ENCODE measurements around the gene HSPBAP1.

HSPBAP1 gene

DNA sequence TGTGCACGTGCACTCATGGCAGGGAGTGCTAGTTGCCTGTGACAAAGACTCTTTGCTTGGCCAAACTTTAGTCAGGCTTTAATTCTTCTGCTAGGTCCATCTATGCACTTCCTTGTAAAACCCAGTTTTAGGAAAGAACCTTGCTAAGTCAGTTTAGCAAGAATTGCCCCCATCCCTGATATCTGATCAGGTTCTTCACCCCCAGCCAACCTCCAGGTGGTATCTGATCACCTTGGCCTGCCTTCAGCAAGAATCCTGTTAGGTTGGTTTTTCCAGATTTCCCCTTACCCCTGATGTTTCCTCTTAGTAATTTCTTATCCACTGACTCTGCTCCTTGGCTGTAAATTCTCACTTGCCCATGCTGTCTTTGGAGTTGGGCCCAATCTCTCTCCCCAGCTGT lies 8.4 kb downstream of the HSPBAP1 start:
- H4K91ac ChIP-seq (ENCODE audit: low read depth, low read length): no peak overlapping the region
- H3K79me1 ChIP-seq (ENCODE audit: low read length): peaks cover 2% of the 10 kb centered on the region
- H4K12ac ChIP-seq (ENCODE audit: low read depth, low read length): no peak overlapping the region
- peak overlapping the region; percentile 77 for H3K27ac ChIP-seq (ENCODE audit: low read depth, low read length)
- H4K8ac ChIP-seq (ENCODE audit: low read depth, low read length): peak overlapping the region; percentile 50
- H3K4me2 ChIP-seq (ENCODE audit: low read length): peak overlapping the region; percentile 10
- no peaks in the 10 kb centered on the region for H3K79me2 ChIP-seq (ENCODE audit: control insufficient read depth, insufficient read depth, low read length, poor library complexity)
- no peak overlapping the region for H2BK12ac ChIP-seq (ENCODE audit: low read length)
- H3K4me3 ChIP-seq (ENCODE audit: low read depth, low read length): no peak overlapping the region
- H3K14ac ChIP-seq (ENCODE audit: low read length): no peak overlapping the region
- H3K23ac ChIP-seq (ENCODE audit: low read length): no peak overlapping the region
- H2BK120ac ChIP-seq (ENCODE audit: insufficient read depth, low read length, poor library complexity): no peak overlapping the region
- H2AK5ac ChIP-seq (ENCODE audit: low read length): no peak overlapping the region
- peak; percentile 85 to 98 for DNase-seq
- peaks cover 0 to 2% of the 10 kb centered on the region in 2 experiments for H3K36me3 ChIP-seq (ENCODE audit: control insufficient read depth in 1 of 2, insufficient read depth in 2 of 2, low read length in 2 of 2)
- peaks cover 6 to 10% of the 10 kb centered on the region in 2 experiments for H3K4me1 ChIP-seq (ENCODE audit: control insufficient read depth in 1 of 2, insufficient read depth in 2 of 2, low read length in 2 of 2)
- no peak overlapping the region for H2BK5ac ChIP-seq (ENCODE audit: low read depth, low read length, poor library complexity)
- no CpG with 5 or more reads among the region's 1 CpG for whole genome bisulfite sequencing (ENCODE audit: extremely low coverage, insufficient coverage, insufficient read length)
- H3K9ac ChIP-seq (ENCODE audit: low read length): no peak overlapping the region
- no peak overlapping the region for H2AFZ ChIP-seq (ENCODE audit: insufficient read depth, low read length, poor library complexity)
- H3K27me3 ChIP-seq (ENCODE audit: insufficient read depth, low read length): no peaks in the 10 kb centered on the region
- no peak overlapping the region for H3K4ac ChIP-seq (ENCODE audit: low read depth, low read length)
- no peak overlapping the region for H3K18ac ChIP-seq (ENCODE audit: low read length)
- H3K9me3 ChIP-seq (ENCODE audit: insufficient read depth, low read depth, low read length): no peaks in the 10 kb centered on the region

- Histone ChIP-seq H3K14ac (ENCODE audit: low read length) (no peak overlapping the region), H3K9ac (ENCODE audit: low read length) (no peak overlapping the region), H3K18ac (ENCODE audit: low read length) (no peak overlapping the region), H3K4me1 (ENCODE audit: control insufficient read depth in 1 of 2, insufficient read depth in 2 of 2, low read length in 2 of 2) (peaks cover 6 to 8% of the 10 kb centered on the region in 2 experiments), H4K12ac (ENCODE audit: low read depth, low read length) (no peak overlapping the region), H3K27me3 (ENCODE audit: insufficient read depth, low read length) (no peaks in the 10 kb centered on the region), H2BK120ac (ENCODE audit: insufficient read depth, low read length, poor library complexity) (no peak overlapping the region), H2BK12ac (ENCODE audit: low read length) (no peak overlapping the region), H3K79me1 (ENCODE audit: low read length) (peaks cover 2% of the 10 kb centered on the region), H3K9me3 (ENCODE audit: insufficient read depth, low read depth, low read length) (no peaks in the 10 kb centered on the region), H3K4me3 (ENCODE audit: low read depth, low read length) (no peak overlapping the region), H2BK5ac (ENCODE audit: low read depth, low read length, poor library complexity) (no peak overlapping the region), H3K79me2 (ENCODE audit: control insufficient read depth, insufficient read depth, low read length, poor library complexity) (no peaks in the 10 kb centered on the region), H3K23ac (ENCODE audit: low read length) (no peak overlapping the region), H3K36me3 (ENCODE audit: control insufficient read depth in 1 of 2, insufficient read depth in 2 of 2, low read length in 2 of 2) (peaks cover 0 to 2% of the 10 kb centered on the region in 2 experiments), H3K27ac (ENCODE audit: low read depth, low read length) (peak overlapping the region; percentile 77), H2AK5ac (ENCODE audit: low read length) (no peak overlapping the region), H3K4me2 (ENCODE audit: low read length) (no peak overlapping the region), H3K4ac (ENCODE audit: low read depth, low read length) (no peak overlapping the region), H4K8ac (ENCODE audit: low read depth, low read length) (no peak overlapping the region), H2AFZ (ENCODE audit: insufficient read depth, low read length, poor library complexity) (no peak overlapping the region), H4K91ac (ENCODE audit: low read depth, low read length) (no peak overlapping the region)
- no CpG with 5 or more reads among the region's 1 CpG for WGBS (ENCODE audit: extremely low coverage, insufficient coverage, insufficient read length)
- peak; percentile 72 to 91 for DNase-seq
Observed at GRCh38 chr3:122784436-122784835, 9.2 kb downstream of the HSPBAP1 start.

DNA sequence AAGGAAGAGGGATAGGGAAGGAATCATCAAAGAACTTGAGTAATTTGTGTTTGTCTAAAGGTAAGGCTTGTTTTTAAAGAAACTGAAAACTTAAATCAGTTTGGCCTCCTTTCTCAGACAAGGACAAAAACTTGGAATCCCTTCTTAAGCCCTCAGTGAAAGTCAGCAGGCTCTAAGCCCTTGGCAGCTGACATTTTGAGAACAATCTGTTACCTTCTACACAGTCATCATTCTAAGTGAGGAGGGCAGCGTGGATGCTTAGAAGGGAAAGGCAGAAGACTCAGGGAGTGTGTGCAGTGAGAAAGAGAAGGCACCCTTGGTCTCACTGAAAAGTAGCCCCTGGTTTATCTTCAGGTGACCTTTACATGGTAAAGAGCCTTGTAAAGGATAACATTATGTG lies 10.8 kb downstream of the HSPBAP1 start:
- H3K27me3 ChIP-seq (ENCODE audit: insufficient read depth, low read length): no peaks in the 10 kb centered on the region
- no peak overlapping the region for H3K9ac ChIP-seq (ENCODE audit: low read length)
- H3K23ac ChIP-seq (ENCODE audit: low read length): no peak overlapping the region
- H3K4me2 ChIP-seq (ENCODE audit: low read length): no peak overlapping the region
- no CpG with 5 or more reads among the region's 1 CpG for WGBS (ENCODE audit: extremely low coverage, insufficient coverage, insufficient read length)
- no peak overlapping the region for H4K91ac ChIP-seq (ENCODE audit: low read depth, low read length)
- H3K4me3 ChIP-seq (ENCODE audit: low read depth, low read length): no peak overlapping the region
- no peak overlapping the region for H2BK12ac ChIP-seq (ENCODE audit: low read length)
- no peak overlapping the region for H4K12ac ChIP-seq (ENCODE audit: low read depth, low read length)
- no peak overlapping the region for H2BK5ac ChIP-seq (ENCODE audit: low read depth, low read length, poor library complexity)
- H3K4me1 ChIP-seq (ENCODE audit: control insufficient read depth in 1 of 2, insufficient read depth in 2 of 2, low read length in 2 of 2): peaks cover 6 to 8% of the 10 kb centered on the region in 2 experiments
- peaks cover 2% of the 10 kb centered on the region for H3K79me1 ChIP-seq (ENCODE audit: low read length)
- no peak for DNase-seq
- H3K27ac ChIP-seq (ENCODE audit: low read depth, low read length): no peak overlapping the region
- H3K79me2 ChIP-seq (ENCODE audit: control insufficient read depth, insufficient read depth, low read length, poor library complexity): no peaks in the 10 kb centered on the region
- no peak overlapping the region for H2BK120ac ChIP-seq (ENCODE audit: insufficient read depth, low read length, poor library complexity)
- no peak overlapping the region for H3K18ac ChIP-seq (ENCODE audit: low read length)
- H3K14ac ChIP-seq (ENCODE audit: low read length): no peak overlapping the region
- no peak overlapping the region for H2AFZ ChIP-seq (ENCODE audit: insufficient read depth, low read length, poor library complexity)
- no peak overlapping the region for H3K4ac ChIP-seq (ENCODE audit: low read depth, low read length)
- no peak overlapping the region for H4K8ac ChIP-seq (ENCODE audit: low read depth, low read length)
- H2AK5ac ChIP-seq (ENCODE audit: low read length): no peak overlapping the region
- peaks cover 0 to 2% of the 10 kb centered on the region in 2 experiments for H3K36me3 ChIP-seq (ENCODE audit: control insufficient read depth in 1 of 2, insufficient read depth in 2 of 2, low read length in 2 of 2)
- H3K9me3 ChIP-seq (ENCODE audit: insufficient read depth, low read depth, low read length): no peaks in the 10 kb centered on the region

GRCh38 chr3:122777563-122777962 lies 16.1 kb downstream of the HSPBAP1 start:
- no peak overlapping the region for H2AFZ ChIP-seq (ENCODE audit: insufficient read depth, low read length, poor library complexity)
- H3K27me3 ChIP-seq (ENCODE audit: insufficient read depth, low read length): no peaks in the 10 kb centered on the region
- no CpG with 5 or more reads among the region's 3 CpGs for whole genome bisulfite sequencing (ENCODE audit: extremely low coverage, insufficient coverage, insufficient read length)
- H3K18ac ChIP-seq (ENCODE audit: low read length): no peak overlapping the region
- H4K91ac ChIP-seq (ENCODE audit: low read depth, low read length): no peak overlapping the region
- peaks cover 0 to 2% of the 10 kb centered on the region in 2 experiments for H3K36me3 ChIP-seq (ENCODE audit: control insufficient read depth in 1 of 2, insufficient read depth in 2 of 2, low read length in 2 of 2)
- H3K9me3 ChIP-seq (ENCODE audit: insufficient read depth, low read depth, low read length): no peaks in the 10 kb centered on the region
- no peak overlapping the region for H4K8ac ChIP-seq (ENCODE audit: low read depth, low read length)
- H2BK120ac ChIP-seq (ENCODE audit: insufficient read depth, low read length, poor library complexity): no peak overlapping the region
- H2BK12ac ChIP-seq (ENCODE audit: low read length): no peak overlapping the region
- H4K12ac ChIP-seq (ENCODE audit: low read depth, low read length): no peak overlapping the region
- no peak overlapping the region for H3K27ac ChIP-seq (ENCODE audit: low read depth, low read length)
- no peaks in the 10 kb centered on the region for H3K4me1 ChIP-seq (ENCODE audit: control insufficient read depth in 1 of 2, insufficient read depth in 2 of 2, low read length in 2 of 2)
- H3K79me1 ChIP-seq (ENCODE audit: low read length): no peaks in the 10 kb centered on the region
- H3K79me2 ChIP-seq (ENCODE audit: control insufficient read depth, insufficient read depth, low read length, poor library complexity): no peaks in the 10 kb centered on the region
- H3K4me3 ChIP-seq (ENCODE audit: low read depth, low read length): no peak overlapping the region
- H2BK5ac ChIP-seq (ENCODE audit: low read depth, low read length, poor library complexity): no peak overlapping the region
- H2AK5ac ChIP-seq (ENCODE audit: low read length): no peak overlapping the region
- H3K23ac ChIP-seq (ENCODE audit: low read length): no peak overlapping the region
- no peak overlapping the region for H3K14ac ChIP-seq (ENCODE audit: low read length)
- no peak for DNase-seq
- H3K4ac ChIP-seq (ENCODE audit: low read depth, low read length): no peak overlapping the region
- no peak overlapping the region for H3K9ac ChIP-seq (ENCODE audit: low read length)
- no peak overlapping the region for H3K4me2 ChIP-seq (ENCODE audit: low read length)
